Sigmoid colon (tissue), 7 donors: ENCODE data around the gene CLDN14. TPM values are rescaled to one million over a fixed set of nuclear protein-coding genes. Genes with fewer than 3 reads are reported as not detected.

Experiments used
- DNase-seq: peaks from one replicate; pipeline ENCODE4 v3.0.0-alpha.2; 2019
- H3K27ac ChIP-seq, 4 donors: fragments of 200-600 bp; sonication (generic); one replicate each; pipeline ENCODE4 v1.5.1; 2016 to 2019; ENCODE audit warnings: mild to moderate bottlenecking in 1 of 4
- H3K27me3 ChIP-seq, 3 donors: fragments of 200-600 bp; sonication (generic); one replicate each; pipeline ENCODE4 v1.5.1; 2019; ENCODE audit warnings: mild to moderate bottlenecking in 1 of 3
- H3K36me3 ChIP-seq, 4 donors: fragments of 200-600 bp; sonication (generic); one replicate each; pipeline ENCODE4 v1.5.1; 2016 to 2019
- H3K4me1 ChIP-seq, 4 donors: fragments of 200-600 bp; sonication (generic); one replicate each; pipeline ENCODE4 v1.5.1; 2017 to 2019
- H3K4me3 ChIP-seq, 4 donors: fragments of 200-600 bp; sonication (generic); one replicate each; pipeline ENCODE4 v1.5.1; 2017 to 2019; ENCODE audit warnings: mild to moderate bottlenecking in 2 of 4, moderate library complexity in 1 of 4
- H3K9me3 ChIP-seq, 4 donors: fragments of 200-600 bp in 3 of 4; sonication (generic) in 3 of 4; one replicate each; pipeline versions ENCODE4 v1.5.1 to v1.6.1; 2013 to 2019
- EP300 ChIP-seq, 4 donors: sonication (generic); formaldehyde crosslinking; IDR thresholded peaks; one replicate each; pipeline ENCODE4 v1.6.1; 2017; ENCODE audit warnings: antibody characterized with exemption in 4 of 4
- POLR2A ChIP-seq, 2 donors: fragments of 450-650 bp; IDR thresholded peaks; one replicate each; pipeline ENCODE4 v1.6.1; 2016; ENCODE audit warnings: antibody characterized with exemption in 2 of 2, mild to moderate bottlenecking in 2 of 2, moderate library complexity in 2 of 2
- POLR2AphosphoS5 ChIP-seq, 4 donors: sonication (generic); formaldehyde crosslinking; IDR thresholded peaks; one replicate each; pipeline ENCODE4 v1.6.1; 2017; ENCODE audit warnings: antibody characterized with exemption in 4 of 4
- WGBS, 2 donors: extraction: QIAGEN DNeasy Blood & Tissue Kit; methylation state at CpG; one replicate each; pipeline ENCODE4 v1.1.7; 2013; 5-methylcytosine and 5-hydroxymethylcytosine counted together
- intact Hi-C: fragments of 100-400 bp; cut with DNase I; formaldehyde crosslinking; loops from one replicate; pipeline ENCODE4 v1.15.1; 2023
- polyA plus RNA-seq, 3 donors: library from polyadenylated mRNA; stranded (reverse); fragments of 200-250 nt; gene quantifications; one replicate each; pipeline ENCODE4 v1.2.3, GENCODE V29; 2013
- total RNA-seq, 4 donors: library from RNA; depleted of rRNA; stranded (reverse); fragments of >200 nt; gene quantifications; one replicate each; pipeline ENCODE4 v1.1.0, GENCODE V29; 2016
- TF ChIP-seq, protein P1 (sequence below), 4 experiments: fragments of 450-650 bp in 3 of 4; fragments of 200-600 bp in 1 of 4; IDR thresholded peaks; one replicate each; pipeline ENCODE4 v1.5.1; 2016 to 2019; ENCODE audit warnings: antibody characterized with exemption in 4 of 4, mild to moderate bottlenecking in 3 of 4, moderate library complexity in 2 of 4
- donor health status: healthy with polysubstance abuse.
- donor health status: Bipolar disorder and iron deficiency.
- donor health status: healthy.

Gene CLDN14
- total and polyA plus RNA-seq, 7 donors, result 1.3 TPM; not detected in 6

DNA sequence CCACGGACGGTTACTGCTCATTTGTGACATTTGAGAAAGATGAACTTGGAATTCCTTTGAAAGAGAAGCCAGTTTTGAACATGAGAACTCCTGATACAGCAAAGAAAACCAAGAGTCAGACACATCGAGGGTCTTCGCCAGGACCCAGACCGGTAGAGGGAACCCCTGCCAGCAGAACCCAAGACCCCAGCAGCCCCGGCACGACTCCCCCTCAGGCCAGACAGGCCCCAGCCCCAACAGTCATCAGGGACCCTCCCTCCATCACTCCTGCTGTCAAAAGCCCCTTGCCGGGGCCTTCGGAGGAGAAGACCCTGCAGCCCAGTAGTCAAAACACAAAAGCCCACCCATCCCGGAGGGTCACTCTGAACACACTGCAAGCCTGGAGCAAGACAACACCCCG is 67.0 kb downstream of the CLDN14 start:
- Histone ChIP-seq H3K36me3 (peaks cover 0 to 13% (median 0%) of the 10 kb centered on the region in 4 donors), H3K4me1 (no peaks in the 10 kb centered on the region), H3K4me3 (no peak overlapping the region), H3K27ac (no peak overlapping the region), H3K27me3 (no peaks in the 10 kb centered on the region), H3K9me3 (no peaks in the 10 kb centered on the region)
- intact Hi-C loops, result no loop called here
- no peak for TF ChIP-seq POLR2AphosphoS5 (IDR thresholded peaks at IDR 0.05)
- no peak for DNase-seq
- 95% methylated on average over 11 of the region's 11 CpGs for WGBS, 2 donors

DNA sequence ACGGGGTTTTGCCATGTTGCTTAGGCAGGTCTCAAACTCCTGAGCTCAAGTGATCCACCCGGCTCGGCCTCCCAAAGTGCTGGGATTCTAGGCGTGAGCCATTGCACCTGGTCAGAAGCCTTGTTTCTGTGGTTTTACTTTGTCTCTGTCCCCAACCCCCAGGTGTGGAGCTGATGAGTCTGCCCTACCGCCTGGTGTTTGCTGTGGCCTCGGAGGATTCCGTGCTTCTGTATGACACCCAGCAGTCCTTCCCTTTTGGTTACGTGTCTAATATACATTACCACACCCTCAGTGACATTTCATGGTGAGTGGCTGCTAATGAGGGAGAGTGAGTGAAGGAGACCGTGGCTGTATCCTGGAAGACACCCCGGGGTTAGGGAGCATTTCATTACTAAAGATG is 68.6 kb downstream of the CLDN14 start:
- intact Hi-C loops, result no loop called here
- Histone ChIP-seq H3K9me3 (no peaks in the 10 kb centered on the region), H3K4me1 (no peaks in the 10 kb centered on the region), H3K27me3 (no peaks in the 10 kb centered on the region), H3K4me3 (no peak overlapping the region), H3K36me3 (peaks cover 0 to 13% (median 0%) of the 10 kb centered on the region in 4 donors), H3K27ac (no peak overlapping the region)
- 97 to 98% methylated on average over 10 of the region's 10 CpGs for WGBS, 2 donors
- TF ChIP-seq, protein P1, sequence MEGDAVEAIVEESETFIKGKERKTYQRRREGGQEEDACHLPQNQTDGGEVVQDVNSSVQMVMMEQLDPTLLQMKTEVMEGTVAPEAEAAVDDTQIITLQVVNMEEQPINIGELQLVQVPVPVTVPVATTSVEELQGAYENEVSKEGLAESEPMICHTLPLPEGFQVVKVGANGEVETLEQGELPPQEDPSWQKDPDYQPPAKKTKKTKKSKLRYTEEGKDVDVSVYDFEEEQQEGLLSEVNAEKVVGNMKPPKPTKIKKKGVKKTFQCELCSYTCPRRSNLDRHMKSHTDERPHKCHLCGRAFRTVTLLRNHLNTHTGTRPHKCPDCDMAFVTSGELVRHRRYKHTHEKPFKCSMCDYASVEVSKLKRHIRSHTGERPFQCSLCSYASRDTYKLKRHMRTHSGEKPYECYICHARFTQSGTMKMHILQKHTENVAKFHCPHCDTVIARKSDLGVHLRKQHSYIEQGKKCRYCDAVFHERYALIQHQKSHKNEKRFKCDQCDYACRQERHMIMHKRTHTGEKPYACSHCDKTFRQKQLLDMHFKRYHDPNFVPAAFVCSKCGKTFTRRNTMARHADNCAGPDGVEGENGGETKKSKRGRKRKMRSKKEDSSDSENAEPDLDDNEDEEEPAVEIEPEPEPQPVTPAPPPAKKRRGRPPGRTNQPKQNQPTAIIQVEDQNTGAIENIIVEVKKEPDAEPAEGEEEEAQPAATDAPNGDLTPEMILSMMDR (IDR thresholded peaks at IDR 0.05), result no peak
- TF ChIP-seq POLR2AphosphoS5 (IDR thresholded peaks at IDR 0.05), result no peak
- no peak for TF ChIP-seq EP300 (IDR thresholded peaks at IDR 0.05)
- TF ChIP-seq POLR2A (IDR thresholded peaks at IDR 0.05), result no peak
- DNase-seq, result no peak

Other genes starting within 250 kb of the CLDN14 start
- gene MORC3, start 159.9 kb downstream of the CLDN14 start, total RNA-seq, result 10 to 100 TPM; 39.5 to 59.8 (median 48.4) TPM
- 10 to 100 TPM; 12.0 to 18.0 (median 14.9) TPM for gene MORC3, start 159.9 kb downstream of the CLDN14 start, polyA plus RNA-seq
- under 1 TPM; 0.36 to 0.95 (median 0.61) TPM for gene CHAF1B, start 94.7 kb downstream of the CLDN14 start, total RNA-seq
- 1 to 10 TPM in 2 of 3 donors, under 1 TPM in 1; 0.60 to 3.5 (median 1.4) TPM for gene CHAF1B, start 94.7 kb downstream of the CLDN14 start, polyA plus RNA-seq
- gene SIM2, start 219.0 kb upstream of the CLDN14 start, total RNA-seq, result not detected
- gene SIM2, start 219.0 kb upstream of the CLDN14 start, polyA plus RNA-seq, result under 1 TPM in 2 of 3 donors, not detected in 1; 0.01 to 0.60 TPM